ENCODE data around the gene XIRP2. TPM values are rescaled to one million over a fixed set of nuclear protein-coding genes. Genes with fewer than 3 reads are reported as not detected.

The XIRP2 gene
- total RNA-seq, 2 experiments from 2014 or later = not detected

DNA sequence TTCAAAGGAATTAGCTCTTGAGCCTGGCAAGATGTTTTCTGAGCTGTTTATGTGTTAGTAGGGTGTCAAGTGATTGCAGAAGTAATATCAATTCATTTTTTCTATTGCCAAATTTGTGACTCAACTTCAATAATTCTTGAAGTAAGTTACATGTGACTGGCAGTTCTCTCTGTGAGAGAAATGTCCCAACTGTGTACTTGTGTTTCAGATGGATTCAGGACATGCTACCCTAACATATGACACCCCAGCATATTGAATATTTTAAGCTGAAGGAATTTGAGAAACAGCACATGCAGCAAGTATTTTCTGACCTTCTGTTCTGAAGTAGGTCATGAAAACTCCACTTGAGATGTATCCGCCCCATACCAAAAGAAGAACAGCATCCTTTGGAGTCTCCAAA is 263.6 kb downstream of the XIRP2 start:
- TF ChIP-seq, protein P1, sequence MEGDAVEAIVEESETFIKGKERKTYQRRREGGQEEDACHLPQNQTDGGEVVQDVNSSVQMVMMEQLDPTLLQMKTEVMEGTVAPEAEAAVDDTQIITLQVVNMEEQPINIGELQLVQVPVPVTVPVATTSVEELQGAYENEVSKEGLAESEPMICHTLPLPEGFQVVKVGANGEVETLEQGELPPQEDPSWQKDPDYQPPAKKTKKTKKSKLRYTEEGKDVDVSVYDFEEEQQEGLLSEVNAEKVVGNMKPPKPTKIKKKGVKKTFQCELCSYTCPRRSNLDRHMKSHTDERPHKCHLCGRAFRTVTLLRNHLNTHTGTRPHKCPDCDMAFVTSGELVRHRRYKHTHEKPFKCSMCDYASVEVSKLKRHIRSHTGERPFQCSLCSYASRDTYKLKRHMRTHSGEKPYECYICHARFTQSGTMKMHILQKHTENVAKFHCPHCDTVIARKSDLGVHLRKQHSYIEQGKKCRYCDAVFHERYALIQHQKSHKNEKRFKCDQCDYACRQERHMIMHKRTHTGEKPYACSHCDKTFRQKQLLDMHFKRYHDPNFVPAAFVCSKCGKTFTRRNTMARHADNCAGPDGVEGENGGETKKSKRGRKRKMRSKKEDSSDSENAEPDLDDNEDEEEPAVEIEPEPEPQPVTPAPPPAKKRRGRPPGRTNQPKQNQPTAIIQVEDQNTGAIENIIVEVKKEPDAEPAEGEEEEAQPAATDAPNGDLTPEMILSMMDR (IDR thresholded peaks at IDR 0.05) = no peak
- DNase-seq = no peak
- H3K27ac Mint-ChIP-seq = no peak overlapping the region
- H3K9me3 Mint-ChIP-seq = no peaks in the 10 kb centered on the region
- H3K4me3 Mint-ChIP-seq = no peak overlapping the region
- no peaks in the 10 kb centered on the region for H3K36me3 Mint-ChIP-seq (ENCODE audit: low read depth)
- CTCF ChIA-PET = no interaction called here
- POLR2A ChIA-PET = no interaction called here
- no peaks in the 10 kb centered on the region for H3K27me3 Mint-ChIP-seq
- intact Hi-C loops (cut with micrococcal nuclease) = no loop called here
- no peaks in the 10 kb centered on the region for H3K4me1 Mint-ChIP-seq (ENCODE audit: low read depth)
- ATAC-seq = no peak

DNA sequence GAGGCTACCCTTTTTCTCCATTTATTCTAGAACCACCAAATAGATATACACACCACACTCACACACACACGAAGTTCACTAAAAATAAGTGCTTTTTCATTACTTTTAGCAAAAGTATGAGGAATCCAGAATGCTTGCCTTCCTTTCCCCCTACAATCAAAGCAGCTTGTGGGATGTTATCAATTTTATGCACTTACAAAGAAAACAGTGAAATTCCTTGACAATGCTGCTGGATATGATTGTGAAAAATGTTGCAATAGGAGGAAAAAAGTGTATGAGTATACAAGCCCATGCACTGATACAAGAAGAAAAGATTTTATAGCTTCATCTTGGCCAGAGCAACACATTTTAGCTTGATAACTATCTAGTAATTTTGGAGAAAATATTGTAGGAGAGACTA is 269.2 kb downstream of the XIRP2 start:
- no peaks in the 10 kb centered on the region for H3K27me3 Mint-ChIP-seq
- H3K36me3 Mint-ChIP-seq (ENCODE audit: low read depth) = no peaks in the 10 kb centered on the region
- peaks cover 7% of the 10 kb centered on the region for H3K9me3 Mint-ChIP-seq
- intact Hi-C loops (cut with micrococcal nuclease) = no loop called here
- H3K4me3 Mint-ChIP-seq = no peak overlapping the region
- ATAC-seq (no peak), DNase-seq (no peak)
- ChIA-PET POLR2A (no interaction called here), CTCF (no interaction called here)
- TF ChIP-seq, protein P1 (IDR thresholded peaks at IDR 0.05) = no peak
- no peak overlapping the region for H3K27ac Mint-ChIP-seq
- H3K4me1 Mint-ChIP-seq (ENCODE audit: low read depth) = no peaks in the 10 kb centered on the region

DNA sequence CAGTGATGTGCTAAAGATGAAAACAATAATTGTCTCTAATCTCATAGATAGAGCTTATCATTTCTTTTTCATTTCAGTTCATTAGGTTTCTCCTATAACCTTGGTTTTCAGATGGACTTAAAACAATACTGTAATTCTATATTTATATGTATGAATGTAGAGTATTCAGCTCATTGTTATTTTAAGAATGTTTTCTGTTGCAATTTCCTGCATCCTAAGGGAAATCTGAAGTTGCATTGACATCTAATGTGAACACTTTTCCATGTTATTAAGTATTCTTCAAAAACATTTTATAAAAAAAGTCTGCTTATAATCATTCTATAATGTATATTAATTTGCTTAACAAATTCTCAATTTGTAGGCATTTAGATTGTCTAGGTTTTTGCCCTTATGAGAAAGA is 288.9 kb downstream of the XIRP2 start:
- H3K27me3 Mint-ChIP-seq = no peaks in the 10 kb centered on the region
- H3K4me1 Mint-ChIP-seq (ENCODE audit: low read depth) = no peaks in the 10 kb centered on the region
- no peaks in the 10 kb centered on the region for H3K36me3 Mint-ChIP-seq (ENCODE audit: low read depth)
- no peak overlapping the region for H3K4me3 Mint-ChIP-seq
- no peak for DNase-seq
- POLR2A ChIA-PET = no interaction called here
- intact Hi-C loops (cut with micrococcal nuclease) = no loop called here
- ATAC-seq = no peak
- H3K27ac Mint-ChIP-seq = no peak overlapping the region
- TF ChIP-seq, protein P1 (IDR thresholded peaks at IDR 0.05) = no peak
- H3K9me3 Mint-ChIP-seq = peaks cover under 1% of the 10 kb centered on the region
- CTCF ChIA-PET = no interaction called here

DNA sequence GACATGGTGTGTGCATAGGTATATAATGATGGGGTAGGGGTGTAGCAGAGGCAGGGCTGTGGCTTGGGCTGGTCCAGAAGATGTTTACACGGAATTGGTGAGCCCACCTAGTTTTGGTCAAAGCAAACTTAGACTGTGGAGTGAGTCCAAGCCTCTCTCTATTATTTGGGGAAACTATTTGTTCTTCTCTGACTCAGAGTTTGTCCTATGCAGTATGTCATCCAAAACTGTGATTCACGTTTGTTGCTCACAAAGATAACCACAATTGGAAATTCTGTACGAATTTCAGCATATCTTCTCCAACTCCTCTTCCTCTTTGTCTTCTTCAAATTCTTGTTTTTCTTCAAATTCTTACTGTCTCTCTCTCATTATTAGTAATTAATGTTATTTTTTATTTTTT is 292.9 kb downstream of the XIRP2 start:
- TF ChIP-seq, protein P1 (IDR thresholded peaks at IDR 0.05) = no peak
- no peaks in the 10 kb centered on the region for H3K36me3 Mint-ChIP-seq (ENCODE audit: low read depth)
- no peaks in the 10 kb centered on the region for H3K4me1 Mint-ChIP-seq (ENCODE audit: low read depth)
- H3K4me3 Mint-ChIP-seq = no peak overlapping the region
- no peak overlapping the region for H3K27ac Mint-ChIP-seq
- DNase-seq (no peak), ATAC-seq (no peak)
- intact Hi-C loops (cut with micrococcal nuclease) = no loop called here
- ChIA-PET POLR2A (no interaction called here), CTCF (no interaction called here)
- no peaks in the 10 kb centered on the region for H3K27me3 Mint-ChIP-seq
- H3K9me3 Mint-ChIP-seq = no peaks in the 10 kb centered on the region

DNA sequence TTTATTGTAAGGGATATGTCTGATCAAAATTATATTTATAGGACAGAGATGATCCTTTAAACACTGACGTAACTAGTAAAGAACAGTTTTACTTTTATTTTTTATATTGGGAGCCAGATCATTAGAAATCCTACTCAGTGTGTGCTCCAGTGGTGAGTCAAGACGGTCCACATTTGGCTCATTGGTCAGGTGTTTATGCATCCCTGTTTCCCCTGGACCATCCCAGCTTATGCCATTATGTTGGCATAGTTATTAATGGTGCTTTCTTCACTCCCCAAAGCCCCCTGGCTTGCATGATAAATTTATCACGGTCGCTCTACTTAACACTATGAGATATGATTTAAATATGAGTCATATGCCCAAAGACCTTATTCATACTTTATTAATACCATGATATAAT is 293.4 kb downstream of the XIRP2 start:
- H3K9me3 Mint-ChIP-seq = no peaks in the 10 kb centered on the region
- no peak overlapping the region for H3K27ac Mint-ChIP-seq
- intact Hi-C loops (cut with micrococcal nuclease) = no loop called here
- H3K27me3 Mint-ChIP-seq = no peaks in the 10 kb centered on the region
- POLR2A ChIA-PET = no interaction called here
- H3K4me1 Mint-ChIP-seq (ENCODE audit: low read depth) = no peaks in the 10 kb centered on the region
- DNase-seq = no peak
- TF ChIP-seq, protein P1 (IDR thresholded peaks at IDR 0.05) = no peak
- ATAC-seq = no peak
- CTCF ChIA-PET = no interaction called here
- no peak overlapping the region for H3K4me3 Mint-ChIP-seq
- no peaks in the 10 kb centered on the region for H3K36me3 Mint-ChIP-seq (ENCODE audit: low read depth)

Data from activated CD8-positive, alpha-beta T cell treated with anti-CD3 and anti-CD28 coated beads for 36 hours (primary cell).